Measurements from ENCODE around the gene CHRND. TPM values are rescaled to one million over a fixed set of nuclear protein-coding genes. Genes with fewer than 3 reads are reported as not detected.

Gene CHRND
- total and polyA plus RNA-seq, 5 experiments from 2014 or later, result not detected

DNA sequence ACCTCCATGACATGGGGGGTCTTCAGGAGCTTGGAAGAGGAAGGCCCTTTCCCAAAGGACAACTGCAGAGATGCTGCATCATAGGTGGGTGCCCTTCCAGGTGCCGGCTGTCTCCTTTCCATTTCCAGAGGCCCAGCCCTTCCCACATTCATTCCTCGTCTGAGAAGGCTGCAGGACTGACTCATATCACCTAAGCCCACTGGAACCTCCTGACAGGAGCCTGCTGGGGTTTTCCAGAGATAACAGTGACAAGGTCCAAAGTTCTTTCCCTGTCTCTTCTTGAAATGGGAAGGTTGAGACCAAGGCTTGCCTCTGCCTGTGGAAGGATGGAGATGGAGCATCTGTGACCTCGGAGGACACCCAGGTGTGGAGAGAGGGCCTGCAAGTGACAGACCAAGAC is 9.4 kb upstream of the CHRND start:
- no peak for DNase-seq
- Mint-ChIP-seq H3K4me3 (no peak overlapping the region), H3K27me3 (peaks cover 8 to 54% (median 31%) of the 10 kb centered on the region in 5 donors), H3K4me1 (peaks cover 2 to 4% (median 2%) of the 10 kb centered on the region in 4 donors), H3K27ac (no peak overlapping the region), H3K9me3 (no peaks in the 10 kb centered on the region), H3K36me3 (no peaks in the 10 kb centered on the region)
- POLR2A ChIA-PET, result no interaction called here
- no peak for ATAC-seq

DNA sequence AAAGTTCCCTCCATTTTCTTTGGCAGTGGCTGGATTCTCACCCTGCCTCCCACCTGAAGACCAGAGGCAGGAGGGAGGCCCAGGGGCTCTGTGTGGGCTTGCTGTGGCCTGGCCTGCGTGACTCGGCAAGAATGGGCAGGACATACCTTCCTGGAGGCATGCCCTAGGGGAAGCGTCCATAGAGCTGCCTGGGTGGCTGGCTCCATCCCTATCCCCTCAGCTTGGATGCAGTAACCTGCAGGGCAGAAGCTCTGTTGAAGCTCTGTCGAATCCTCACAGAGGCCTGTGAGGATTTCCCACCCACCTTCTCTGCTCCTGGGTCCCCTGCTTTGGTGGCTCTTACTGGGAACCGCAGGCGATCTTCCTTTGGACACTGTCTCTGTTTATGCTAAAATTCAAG is 7.1 kb upstream of the CHRND start:
- H3K27ac Mint-ChIP-seq, result no peak overlapping the region
- H3K4me1 Mint-ChIP-seq, result peaks cover 5 to 12% (median 7%) of the 10 kb centered on the region in 4 donors
- H3K27me3 Mint-ChIP-seq, result peaks cover 9 to 50% (median 32%) of the 10 kb centered on the region in 5 donors
- H3K36me3 Mint-ChIP-seq, result peaks cover 0 to 2% (median 0%) of the 10 kb centered on the region in 3 donors
- POLR2A ChIA-PET, result no interaction called here
- no peak overlapping the region for H3K4me3 Mint-ChIP-seq
- no peaks in the 10 kb centered on the region for H3K9me3 Mint-ChIP-seq
- no peak for DNase-seq
- no peak for ATAC-seq

DNA sequence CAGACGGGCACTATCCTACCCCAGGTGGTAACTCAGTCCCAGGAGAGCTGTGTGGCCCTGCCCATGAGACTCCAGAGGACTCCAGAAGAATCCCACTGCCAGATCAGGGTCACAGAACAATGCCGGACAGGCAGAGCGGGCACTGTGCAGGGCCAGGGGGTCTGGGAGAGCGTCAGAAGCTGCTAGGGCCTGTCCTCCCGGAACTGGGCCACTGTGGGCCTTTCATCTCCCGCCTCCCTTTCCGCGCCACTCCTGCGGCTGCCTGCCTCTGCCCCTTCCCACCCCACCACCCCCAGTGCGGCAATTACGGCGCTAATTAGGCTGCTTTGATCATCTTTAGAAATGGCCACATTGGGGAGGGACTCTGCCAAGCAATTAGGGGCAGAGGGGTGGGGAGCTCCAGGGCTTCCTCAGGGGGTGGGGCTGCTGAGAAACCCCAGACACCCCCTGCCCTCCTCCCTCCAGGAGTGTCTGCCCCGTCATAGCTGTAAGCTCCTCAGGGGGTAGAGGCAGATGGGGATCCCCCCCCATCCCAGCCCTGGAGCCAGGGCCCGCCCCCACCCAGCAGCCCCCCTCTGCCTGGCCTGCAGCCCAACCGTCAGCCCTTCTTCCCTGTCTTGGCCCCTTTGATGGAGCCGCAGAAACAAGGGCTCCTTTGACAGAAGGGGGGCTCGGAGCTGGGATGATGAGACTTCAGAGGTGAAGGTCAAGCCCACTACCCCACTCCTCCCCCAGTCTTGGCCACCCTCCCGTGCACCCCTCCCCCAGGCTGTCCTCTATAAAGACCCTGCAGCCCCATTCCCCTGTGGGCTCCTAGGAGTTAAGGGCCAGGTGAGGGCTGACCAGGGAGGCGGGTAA is 6.2 kb upstream of the CHRND start, which contains the start of gene PRSS56:
PRSS56 (plus strand) TSS at position 808 of the 858 bp plus-strand sequence. CDS start 211 bp downstream, outside the sequence.
- POLR2A ChIA-PET, result no interaction called here
- no peak for DNase-seq
- Mint-ChIP-seq H3K27me3 (peaks cover 10 to 57% (median 39%) of the 10 kb centered on the region in 5 donors), H3K9me3 (no peaks in the 10 kb centered on the region), H3K27ac (peak within 1 kb of the TSS in 2 of 10 donors; percentile 80 to 81), H3K4me3 (peak within 1 kb of the TSS in 7 of 10 donors; percentile 14 to 69 (median 52)), H3K36me3 (peaks cover 0 to 2% (median 0%) of the 10 kb centered on the region in 3 donors), H3K4me1 (peaks cover 5 to 12% (median 11%) of the 10 kb centered on the region in 4 donors)
- ATAC-seq, result no peak

DNA sequence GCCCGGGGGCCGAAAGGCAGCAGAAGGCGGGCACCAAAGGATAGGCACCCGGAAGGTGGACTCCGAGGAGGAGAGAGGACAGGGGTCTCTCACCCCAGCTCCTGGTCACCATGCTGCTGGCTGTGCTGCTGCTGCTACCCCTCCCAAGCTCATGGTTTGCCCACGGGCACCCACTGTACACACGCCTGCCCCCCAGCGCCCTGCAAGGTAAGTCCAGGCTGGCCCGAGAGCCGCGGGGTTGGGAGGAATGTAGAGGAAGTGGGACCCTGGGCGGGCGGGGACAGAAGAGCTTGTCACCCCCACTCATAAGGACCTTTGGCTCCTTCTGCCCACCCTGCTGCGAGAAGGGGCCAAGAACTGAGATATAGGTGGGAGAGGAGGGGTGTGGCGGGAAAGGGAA is 5.5 kb upstream of the CHRND start:
- H3K9me3 Mint-ChIP-seq, result no peaks in the 10 kb centered on the region

DNA sequence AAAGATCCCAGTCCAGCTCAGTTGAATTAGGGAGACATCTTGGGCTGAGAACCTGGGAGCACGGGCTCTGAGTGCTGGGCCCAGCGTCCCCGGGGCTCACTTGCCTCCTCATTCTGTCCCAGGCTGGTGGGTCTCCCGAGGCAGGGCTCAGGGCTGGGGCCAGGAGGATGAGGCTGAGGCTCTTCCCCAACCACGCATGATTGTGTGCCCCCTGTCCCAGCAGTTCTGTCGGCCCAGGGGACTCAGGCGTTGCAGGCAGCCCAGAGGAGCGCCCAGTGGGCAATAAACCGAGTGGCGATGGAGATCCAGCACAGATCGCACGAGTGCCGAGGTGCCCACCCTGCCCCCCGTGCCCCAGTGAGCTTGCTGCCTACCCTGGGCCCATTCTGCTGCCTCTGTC is 4.9 kb upstream of the CHRND start:
- Mint-ChIP-seq H3K9me3 (no peaks in the 10 kb centered on the region), H3K27ac (peak overlapping the region in 1 of 10 donors; percentile 80), H3K4me1 (peaks cover 5 to 12% (median 11%) of the 10 kb centered on the region in 4 donors), H3K4me3 (peak overlapping the region in 6 of 10 donors; percentile 19 to 78 (median 73)), H3K36me3 (peaks cover 0 to 2% (median 0%) of the 10 kb centered on the region in 3 donors), H3K27me3 (peaks cover 10 to 60% (median 39%) of the 10 kb centered on the region in 5 donors)
- DNase-seq, result no peak
- POLR2A ChIA-PET, result no interaction called here
- no peak for ATAC-seq

More for the DNA sequence above, 5.5 kb upstream of the CHRND start:
- no peak for ATAC-seq
- Mint-ChIP-seq H3K4me3 (peak overlapping the region in 6 of 10 donors; percentile 14 to 69 (median 52)), H3K36me3 (peaks cover 0 to 2% (median 0%) of the 10 kb centered on the region in 3 donors), H3K27me3 (peaks cover 10 to 58% (median 39%) of the 10 kb centered on the region in 5 donors), H3K4me1 (peaks cover 5 to 12% (median 11%) of the 10 kb centered on the region in 4 donors), H3K27ac (peak overlapping the region in 1 of 10 donors; percentile 81)
- POLR2A ChIA-PET, result no interaction called here
- no peak for DNase-seq

DNA sequence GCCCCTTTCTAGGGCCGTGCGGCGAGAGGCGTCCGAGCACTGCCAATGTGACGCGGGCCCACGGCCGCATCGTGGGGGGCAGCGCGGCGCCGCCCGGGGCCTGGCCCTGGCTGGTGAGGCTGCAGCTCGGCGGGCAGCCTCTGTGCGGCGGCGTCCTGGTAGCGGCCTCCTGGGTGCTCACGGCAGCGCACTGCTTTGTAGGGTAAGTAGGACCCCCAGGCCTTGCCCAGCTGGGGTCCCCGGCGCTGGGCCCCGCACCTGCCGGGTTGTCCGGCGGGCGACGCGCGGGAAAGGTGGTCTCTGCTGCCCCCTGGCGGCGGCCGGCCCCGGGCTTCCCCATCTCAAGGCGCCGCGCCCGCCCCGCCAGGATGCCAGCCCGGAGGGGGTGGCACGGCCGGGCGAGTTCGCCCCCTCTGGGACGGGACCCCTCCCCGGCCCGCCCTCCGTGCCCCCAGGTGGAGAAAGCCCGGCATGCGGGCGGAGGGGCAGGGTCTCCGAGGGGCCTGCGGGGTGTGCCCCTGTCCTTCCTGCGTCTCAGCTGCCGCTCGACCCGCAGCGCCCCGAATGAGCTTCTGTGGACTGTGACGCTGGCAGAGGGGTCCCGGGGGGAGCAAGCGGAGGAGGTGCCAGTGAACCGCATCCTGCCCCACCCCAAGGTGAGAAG is 3.9 kb upstream of the CHRND start:
- peak; percentile 36 to 81 (median 69) for DNase-seq
- no peaks in the 10 kb centered on the region for H3K9me3 Mint-ChIP-seq
- H3K27me3 Mint-ChIP-seq, result peaks cover 10 to 63% (median 42%) of the 10 kb centered on the region in 5 donors
- peak overlapping the region in 7 of 10 donors; percentile 9 to 74 (median 38) for H3K4me3 Mint-ChIP-seq
- H3K27ac Mint-ChIP-seq, result no peak overlapping the region
- ATAC-seq, result peak; percentile 74 to 86
- POLR2A ChIA-PET, result no interaction called here
- peaks cover 0 to 2% (median 0%) of the 10 kb centered on the region in 3 donors for H3K36me3 Mint-ChIP-seq
- peaks cover 5 to 12% (median 11%) of the 10 kb centered on the region in 4 donors for H3K4me1 Mint-ChIP-seq

DNA sequence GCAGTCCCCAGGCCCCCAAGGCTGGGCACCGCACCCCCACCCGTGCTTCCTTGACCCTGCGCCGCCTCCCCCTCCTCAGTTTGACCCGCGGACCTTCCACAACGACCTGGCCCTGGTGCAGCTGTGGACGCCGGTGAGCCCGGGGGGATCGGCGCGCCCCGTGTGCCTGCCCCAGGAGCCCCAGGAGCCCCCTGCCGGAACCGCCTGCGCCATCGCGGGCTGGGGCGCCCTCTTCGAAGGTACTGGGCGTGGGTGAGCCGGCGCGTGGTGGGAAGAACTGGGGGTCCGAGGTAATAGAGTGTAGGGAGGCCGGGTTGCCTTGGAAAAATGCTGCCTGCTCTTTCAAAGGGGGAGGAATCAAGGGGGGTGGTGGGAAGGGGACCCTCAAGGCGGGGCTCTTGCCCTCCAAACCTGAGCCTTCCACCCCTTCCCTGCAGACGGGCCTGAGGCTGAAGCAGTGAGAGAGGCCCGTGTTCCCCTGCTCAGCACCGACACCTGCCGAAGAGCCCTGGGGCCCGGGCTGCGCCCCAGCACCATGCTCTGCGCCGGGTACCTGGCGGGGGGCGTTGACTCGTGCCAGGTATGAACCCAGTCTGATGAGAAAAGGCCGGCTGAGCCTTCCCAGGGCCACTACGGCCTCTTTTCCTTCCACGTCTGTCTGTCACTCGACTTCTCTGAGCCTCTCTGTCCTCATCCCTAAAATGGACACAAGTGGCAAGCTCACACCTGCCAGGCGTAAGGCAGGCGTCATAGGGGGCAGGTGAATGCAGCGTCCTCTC is 3.1 kb upstream of the CHRND start:
- Mint-ChIP-seq H3K27ac (no peak overlapping the region), H3K4me3 (peak overlapping the region; percentile 19 to 75 (median 67)), H3K9me3 (no peaks in the 10 kb centered on the region), H3K27me3 (peaks cover 10 to 62% (median 44%) of the 10 kb centered on the region in 5 donors), H3K4me1 (peaks cover 5 to 12% (median 12%) of the 10 kb centered on the region in 4 donors), H3K36me3 (peaks cover 0 to 2% (median 0%) of the 10 kb centered on the region in 3 donors)
- DNase-seq (peak in 2 of 10 donors; percentile 12 to 18), ATAC-seq (peak; percentile 33 to 40)
- POLR2A ChIA-PET, result no interaction called here

DNA sequence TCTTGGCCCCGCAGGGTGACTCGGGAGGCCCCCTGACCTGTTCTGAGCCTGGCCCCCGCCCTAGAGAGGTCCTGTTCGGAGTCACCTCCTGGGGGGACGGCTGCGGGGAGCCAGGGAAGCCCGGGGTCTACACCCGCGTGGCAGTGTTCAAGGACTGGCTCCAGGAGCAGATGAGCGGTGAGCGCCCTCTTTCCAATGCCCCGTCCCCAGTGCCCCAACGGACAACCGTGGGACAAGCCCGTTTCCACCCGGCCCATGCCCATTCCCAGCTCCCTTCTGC is 2.6 kb upstream of the CHRND start:
- ATAC-seq (no peak), DNase-seq (no peak)
- H3K36me3 Mint-ChIP-seq, result peaks cover 0 to 2% (median 0%) of the 10 kb centered on the region in 3 donors
- peaks cover 7 to 18% (median 15%) of the 10 kb centered on the region in 4 donors for H3K4me1 Mint-ChIP-seq
- no peaks in the 10 kb centered on the region for H3K9me3 Mint-ChIP-seq
- peaks cover 10 to 62% (median 46%) of the 10 kb centered on the region in 5 donors for H3K27me3 Mint-ChIP-seq
- POLR2A ChIA-PET, result no interaction called here
- no peak overlapping the region for H3K27ac Mint-ChIP-seq
- H3K4me3 Mint-ChIP-seq, result peak overlapping the region in 8 of 10 donors; percentile 52 to 75 (median 71)

DNA sequence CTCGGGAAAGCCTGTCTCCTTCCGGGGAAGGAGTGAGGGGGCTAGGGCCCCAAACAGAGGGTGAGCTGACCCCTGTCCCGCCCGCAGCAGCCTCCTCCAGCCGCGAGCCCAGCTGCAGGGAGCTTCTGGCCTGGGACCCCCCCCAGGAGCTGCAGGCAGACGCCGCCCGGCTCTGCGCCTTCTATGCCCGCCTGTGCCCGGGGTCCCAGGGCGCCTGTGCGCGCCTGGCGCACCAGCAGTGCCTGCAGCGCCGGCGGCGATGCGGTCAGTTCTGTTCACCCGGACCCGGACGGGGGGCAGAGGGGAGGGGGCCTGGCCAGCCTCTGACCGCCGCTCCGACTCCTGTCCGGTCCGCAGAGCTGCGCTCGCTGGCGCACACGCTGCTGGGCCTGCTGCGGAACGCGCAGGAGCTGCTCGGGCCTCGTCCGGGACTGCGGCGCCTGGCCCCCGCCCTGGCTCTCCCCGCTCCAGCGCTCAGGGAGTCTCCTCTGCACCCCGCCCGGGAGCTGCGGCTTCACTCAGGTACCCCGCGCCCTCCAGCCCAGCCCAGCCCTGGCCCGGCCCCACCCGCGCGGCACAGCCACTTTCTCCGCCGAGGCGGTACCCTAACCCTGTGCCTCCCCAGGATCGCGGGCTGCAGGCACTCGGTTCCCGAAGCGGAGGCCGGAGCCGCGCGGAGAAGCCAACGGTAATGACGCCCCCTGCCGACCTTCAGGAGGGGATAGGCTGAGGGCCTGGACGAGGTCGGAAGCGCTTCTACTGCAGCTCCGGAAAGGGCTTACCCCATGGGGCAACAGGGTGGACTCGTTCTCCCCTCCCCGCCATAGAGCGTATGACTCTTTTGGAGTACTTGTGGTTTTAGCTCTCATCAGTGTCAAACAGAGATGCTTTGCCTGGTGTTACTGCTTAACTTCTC is 2.0 kb upstream of the CHRND start:
- peak overlapping the region in 8 of 10 donors; percentile 47 to 75 (median 60) for H3K4me3 Mint-ChIP-seq
- H3K9me3 Mint-ChIP-seq, result no peaks in the 10 kb centered on the region
- POLR2A ChIA-PET, result no interaction called here
- ATAC-seq (peak in 1 of 2 donors; percentile 32), DNase-seq (peak in 1 of 10 donors; percentile 8)
- H3K36me3 Mint-ChIP-seq, result peaks cover 0 to 2% (median 0%) of the 10 kb centered on the region in 3 donors
- H3K4me1 Mint-ChIP-seq, result peaks cover 13 to 24% (median 21%) of the 10 kb centered on the region in 4 donors
- peaks cover 11 to 62% (median 47%) of the 10 kb centered on the region in 5 donors for H3K27me3 Mint-ChIP-seq
- H3K27ac Mint-ChIP-seq, result peak overlapping the region in 1 of 10 donors; percentile 13

DNA sequence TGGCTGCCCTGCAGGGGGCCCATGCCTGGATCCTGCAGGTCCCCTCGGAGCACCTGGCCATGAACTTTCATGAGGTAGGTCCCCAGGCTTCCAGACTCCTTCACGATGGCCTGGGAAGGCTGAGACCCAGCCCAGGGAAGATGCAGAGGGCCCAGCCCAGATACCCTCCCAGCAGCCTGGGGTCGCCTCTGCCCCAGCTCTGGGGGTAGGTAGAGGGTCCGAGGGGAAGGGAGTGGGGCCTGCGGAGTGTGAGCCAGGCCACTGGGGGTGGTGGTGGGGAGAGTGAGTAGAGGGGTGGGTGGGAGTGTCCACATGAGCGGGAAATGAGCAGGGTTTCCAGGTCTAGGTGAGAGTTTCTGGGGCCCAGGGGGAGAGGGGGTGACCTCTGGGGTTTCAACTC is 1.2 kb upstream of the CHRND start:
- Mint-ChIP-seq H3K27me3 (peaks cover 10 to 59% (median 45%) of the 10 kb centered on the region in 5 donors), H3K4me3 (peak overlapping the region in 4 of 10 donors; percentile 39 to 56 (median 44)), H3K27ac (no peak overlapping the region), H3K9me3 (no peaks in the 10 kb centered on the region), H3K36me3 (peaks cover 0 to 2% (median 0%) of the 10 kb centered on the region in 3 donors), H3K4me1 (peaks cover 14 to 27% (median 25%) of the 10 kb centered on the region in 4 donors)
- POLR2A ChIA-PET, result no interaction called here
- no peak for ATAC-seq
- no peak for DNase-seq

DNA sequence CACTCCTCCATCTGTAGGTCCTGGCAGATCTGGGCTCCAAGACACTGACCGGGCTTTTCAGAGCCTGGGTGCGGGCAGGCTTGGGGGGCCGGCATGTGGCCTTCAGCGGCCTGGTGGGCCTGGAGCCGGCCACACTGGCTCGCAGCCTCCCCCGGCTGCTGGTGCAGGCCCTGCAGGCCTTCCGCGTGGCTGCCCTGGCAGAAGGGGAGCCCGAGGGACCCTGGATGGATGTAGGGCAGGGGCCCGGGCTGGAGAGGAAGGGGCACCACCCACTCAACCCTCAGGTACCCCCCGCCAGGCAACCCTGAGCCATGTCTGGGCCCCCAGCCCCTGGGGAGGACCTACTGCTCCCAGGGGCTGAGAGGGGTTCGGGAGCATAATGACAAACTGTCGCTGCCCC is 761 bp upstream of the CHRND start:
- ATAC-seq, result no peak
- no peak overlapping the region for H3K27ac Mint-ChIP-seq

More for the DNA sequence above, 761 bp upstream of the CHRND start:
- H3K4me1 Mint-ChIP-seq, result peaks cover 14 to 27% (median 25%) of the 10 kb centered on the region in 4 donors
- no peak overlapping the region for H3K4me3 Mint-ChIP-seq
- no peaks in the 10 kb centered on the region for H3K9me3 Mint-ChIP-seq
- peaks cover 0 to 2% (median 0%) of the 10 kb centered on the region in 3 donors for H3K36me3 Mint-ChIP-seq
- POLR2A ChIA-PET, result no interaction called here
- H3K27me3 Mint-ChIP-seq, result peaks cover 10 to 60% (median 43%) of the 10 kb centered on the region in 5 donors
- DNase-seq, result no peak
